ENCODE results near the gene EIF4EBP3. TPM values are rescaled to one million over a fixed set of nuclear protein-coding genes. Genes with fewer than 3 reads are reported as not detected.

The EIF4EBP3 gene
- total RNA-seq, 2 experiments from 2014 or later = 0.98 to 8.3 TPM

- H3K9me3 ChIP-seq (ENCODE audit: low read length) = no peaks in the 10 kb centered on the region
- no TSS peak for BruUV-seq (replicated peaks)
- ChIA-PET POLR2A (no interaction called here), CTCF (ENCODE audit: unreplicated experiment) (no interaction called here)
- no peak overlapping the region for H3K4me3 ChIP-seq (ENCODE audit: low read depth, low read length, poor library complexity, severe bottlenecking)
- H2AFZ ChIP-seq (ENCODE audit: low read length) = no peak overlapping the region
- intact Hi-C loops (cut with micrococcal nuclease; ENCODE audit: unreplicated experiment) = no loop called here
- H3K79me2 ChIP-seq (ENCODE audit: insufficient read depth, low read depth, low read length) = no peaks in the 10 kb centered on the region
- H3K9me2 ChIP-seq (ENCODE audit: insufficient read depth, low read length) = no peaks in the 10 kb centered on the region
- peaks cover 18% of the 10 kb centered on the region for H3K4me1 ChIP-seq (ENCODE audit: insufficient read depth, low read length, poor library complexity, severe bottlenecking)
- H4K20me1 ChIP-seq (ENCODE audit: insufficient read depth, low read length) = no peaks in the 10 kb centered on the region
- no peak overlapping the region for H3K27ac ChIP-seq (ENCODE audit: low read depth, low read length, poor library complexity, severe bottlenecking)
- TF ChIP-seq EZH2phosphoT487 (IDR thresholded peaks at IDR 0.05; ENCODE audit: borderline replicate concordance, low read depth, low read length) = no peak
- no peak for TF ChIP-seq CTCF (conservative IDR thresholded peaks at IDR 0.05; ENCODE audit: low read length)
- no peak for DNase-seq (ENCODE audit: low spot score)
- peaks cover 77% of the 10 kb centered on the region for H3K36me3 ChIP-seq (ENCODE audit: insufficient read depth, low read length)
- no peak overlapping the region for H3K4me2 ChIP-seq (ENCODE audit: low read length)
Observed at GRCh38 chr5:140548791-140549190, 1.3 kb downstream of the EIF4EBP3 start.

GRCh38 chr5:140549237-140550144 lies 2.0 kb downstream of the EIF4EBP3 start:
- no peak overlapping the region for H3K4me2 ChIP-seq (ENCODE audit: low read length)
- ChIA-PET CTCF (ENCODE audit: unreplicated experiment) (no interaction called here), POLR2A (no interaction called here)
- no peaks in the 10 kb centered on the region for H3K9me3 ChIP-seq (ENCODE audit: low read length)
- TF ChIP-seq EZH2phosphoT487 (IDR thresholded peaks at IDR 0.05; ENCODE audit: borderline replicate concordance, low read depth, low read length) (no peak), CTCF (conservative IDR thresholded peaks at IDR 0.05; ENCODE audit: low read length) (no peak)
- no peak overlapping the region for H2AFZ ChIP-seq (ENCODE audit: low read length)
- H4K20me1 ChIP-seq (ENCODE audit: insufficient read depth, low read length) = no peaks in the 10 kb centered on the region
- H3K4me3 ChIP-seq (ENCODE audit: low read depth, low read length, poor library complexity, severe bottlenecking) = no peak overlapping the region
- no peak overlapping the region for H3K27ac ChIP-seq (ENCODE audit: low read depth, low read length, poor library complexity, severe bottlenecking)
- H3K79me2 ChIP-seq (ENCODE audit: insufficient read depth, low read depth, low read length) = no peaks in the 10 kb centered on the region
- BruUV-seq (replicated peaks) = no TSS peak
- no peak for DNase-seq (ENCODE audit: low spot score)
- H3K9me2 ChIP-seq (ENCODE audit: insufficient read depth, low read length) = no peaks in the 10 kb centered on the region
- intact Hi-C loops (cut with micrococcal nuclease; ENCODE audit: unreplicated experiment) = loop anchor here (10.0 kb wide), 2 partner anchors 185 to 305 kb away; partner anchors contain the start of gene SLC4A9
- H3K36me3 ChIP-seq (ENCODE audit: insufficient read depth, low read length) = peaks cover 70% of the 10 kb centered on the region
- peaks cover 19% of the 10 kb centered on the region for H3K4me1 ChIP-seq (ENCODE audit: insufficient read depth, low read length, poor library complexity, severe bottlenecking)
